Heart left ventricle (tissue), 13 donors: ENCODE data around the gene GRIN2A.

Source experiments
- CTCF ChIP-seq, 12 donors: fragments of 200-600 bp; sonication (generic) in 4 of 12; IDR thresholded peaks; one replicate each; pipeline versions ENCODE4 v1.5.0 to v1.8.0; 2018 to 2022; ENCODE audit warnings: antibody characterized with exemption in 12 of 12, mild to moderate bottlenecking in 5 of 12
- POLR2A ChIP-seq, 2 donors: fragments of 450-650 bp; IDR thresholded peaks; one replicate each; pipeline ENCODE4 v1.6.1; 2017; ENCODE audit warnings: antibody characterized with exemption in 2 of 2, mild to moderate bottlenecking in 2 of 2, moderate library complexity in 2 of 2
- donor health status: ischemic (EF 13 %, LVEDD 7.1; RV severe dilation, severe dysfunction).
- donor health status: DM: no; HTN: yes; CAD: no.
- donor health status: DM: no; HTN: no; CAD: no.
- donor health status: ischemic (EF 25% LVEDD 6.9; RV normal size, moderate dysfunction).
- donor health status: ischemic (EF 25% LVEDD 5.7; RV mildly dilated, moderate dysfunction).
- donor health status: ischemic (EF 35%, LVEDD 5.7; RV mildly dilated, moderate dysfunction).
- donor health status: nonischemic (EF 11% LVEDD 7.7; RV severe dilation, severe dysfunction).
- donor health status: DM: yes; HTN: yes; CAD: no.
- donor health status: PGD.
- donor health status: ischemic (EF 29% LVEDD 5.4; RV normal size, mild dysfunction).
- donor health status: nonischemic (EF 23%, LVEDD 6.1; RV moderate dilation, normal function).

GRCh38 chr16:10189861-10190390 lies 7.7 kb upstream of the GRIN2A start:
- TF ChIP-seq CTCF (IDR thresholded peaks at IDR 0.05) (no peak), POLR2A (IDR thresholded peaks at IDR 0.05) (no peak)
